Esophagus muscularis mucosa (tissue), 4 donors: ENCODE results near the gene ST6GAL2. TPM values are rescaled to one million over a fixed set of nuclear protein-coding genes. Genes with fewer than 3 reads are reported as not detected.

Experiments used
- DNase-seq: peaks from one replicate; pipeline ENCODE4 v3.0.0-alpha.2; 2017; ENCODE audit errors: extremely low spot score
- H3K27ac ChIP-seq, 4 donors: fragments of 200-600 bp; sonication (generic); replicated peaks in 1 of 4; 1 replicate in 3 of 4; 2 replicates in 1 of 4; pipeline ENCODE4 v1.5.1; 2016 to 2019; ENCODE audit warnings: mild to moderate bottlenecking in 1 of 4
- H3K27me3 ChIP-seq, 4 donors: fragments of 200-600 bp; sonication (generic); one replicate each; pipeline versions ENCODE4 v1.5.1 to v1.6.0; 2016 to 2019
- H3K36me3 ChIP-seq, 4 donors: fragments of 200-600 bp; sonication (generic); one replicate each; pipeline ENCODE4 v1.5.1; 2016 to 2019
- H3K4me1 ChIP-seq, 4 donors: fragments of 200-600 bp; sonication (generic); one replicate each; pipeline ENCODE4 v1.5.1; 2016 to 2019
- H3K4me3 ChIP-seq, 4 donors: fragments of 200-600 bp; sonication (generic); 1 replicate in 2 of 4; 2 replicates in 2 of 4; pipeline ENCODE4 v1.5.1; 2016 to 2019; ENCODE audit warnings: mild to moderate bottlenecking in 4 of 4, moderate library complexity in 1 of 4
- H3K9me3 ChIP-seq, 4 donors: fragments of 200-600 bp; sonication (generic); 1 replicate in 3 of 4; 2 replicates in 1 of 4; pipeline ENCODE4 v1.5.1; 2016 to 2019
- CTCF ChIP-seq, 3 experiments: fragments of 200-600 bp in 2 of 3; fragments of 450-650 bp in 1 of 3; sonication (generic) in 2 of 3; IDR thresholded peaks; one replicate each; pipeline ENCODE4 v1.5.1; 2017 to 2019; ENCODE audit warnings: antibody characterized with exemption in 3 of 3, mild to moderate bottlenecking in 2 of 3, moderate library complexity in 1 of 3
- EP300 ChIP-seq: sonication (generic); formaldehyde crosslinking; IDR thresholded peaks from one replicate; pipeline ENCODE4 v1.6.1; 2017; ENCODE audit warnings: antibody characterized with exemption
- POLR2A ChIP-seq: fragments of 450-650 bp; IDR thresholded peaks from one replicate; pipeline ENCODE4 v1.6.1; 2017; ENCODE audit warnings: antibody characterized with exemption, moderate library complexity, mild to moderate bottlenecking, low read depth
- POLR2AphosphoS5 ChIP-seq, 2 donors: sonication (generic); formaldehyde crosslinking; IDR thresholded peaks; one replicate each; pipeline ENCODE4 v1.6.1; 2017; ENCODE audit warnings: antibody characterized with exemption in 2 of 2
- WGBS: methylation state at CpG from one replicate; pipeline ENCODE4 v1.1.5; 2018; 5-methylcytosine and 5-hydroxymethylcytosine counted together
- intact Hi-C: fragments of 100-400 bp; cut with DNase I; formaldehyde crosslinking; loops from one replicate; pipeline ENCODE4 v1.15.1; 2023
- total RNA-seq, 4 donors: library from RNA; depleted of rRNA; stranded (reverse); fragments of >200 nt; gene quantifications; one replicate each; pipeline versions ENCODE4 v1.1.0 to v1.2.1, GENCODE V29; 2016

Gene ST6GAL2
- total RNA-seq, 4 donors from 2014 or later: 3.6 to 20.9 (median 7.5) TPM

GRCh38 chr2:106886916-106887758 is 1.2 kb upstream of the ST6GAL2 start:
- Histone ChIP-seq H3K27me3 (peaks cover 0 to 28% (median 0%) of the 10 kb centered on the region in 4 donors), H3K36me3 (no peaks in the 10 kb centered on the region), H3K4me3 (peak overlapping the region; percentile 55 to 70 (median 65)), H3K4me1 (peaks cover 12 to 29% (median 28%) of the 10 kb centered on the region in 4 donors), H3K27ac (peak overlapping the region; percentile 58 to 84 (median 78)), H3K9me3 (no peaks in the 10 kb centered on the region)
- peak in 1 of 3 experiments; percentile 5 for TF ChIP-seq CTCF (IDR thresholded peaks at IDR 0.05)
- peak in 1 of 2 donors; percentile 47 for TF ChIP-seq POLR2AphosphoS5 (IDR thresholded peaks at IDR 0.05)
- no peak for TF ChIP-seq POLR2A
- TF ChIP-seq EP300: no peak
- 9% methylated on average over 6 of the region's 71 CpGs for WGBS
- intact Hi-C loops: no loop called here
- no peak for DNase-seq

GRCh38 chr2:106885329-106885728 is 638 bp downstream of the ST6GAL2 start:
- peak overlapping the region; percentile 55 to 70 (median 65) for H3K4me3 ChIP-seq
- H3K9me3 ChIP-seq: no peaks in the 10 kb centered on the region
- peak overlapping the region in 3 of 4 donors; percentile 78 to 84 (median 79) for H3K27ac ChIP-seq
- intact Hi-C loops: no loop called here
- no peak for DNase-seq
- peaks cover 12 to 29% (median 28%) of the 10 kb centered on the region in 4 donors for H3K4me1 ChIP-seq
- TF ChIP-seq EP300: no peak
- no peak for TF ChIP-seq CTCF (IDR thresholded peaks at IDR 0.05)
- TF ChIP-seq POLR2AphosphoS5 (IDR thresholded peaks at IDR 0.05): no peak
- TF ChIP-seq POLR2A: no peak
- no peaks in the 10 kb centered on the region for H3K36me3 ChIP-seq
- H3K27me3 ChIP-seq: peaks cover 0 to 28% (median 0%) of the 10 kb centered on the region in 4 donors
- 0% methylated on average over 10 of the region's 10 CpGs for WGBS

- Histone ChIP-seq H3K4me3 (no peak overlapping the region), H3K27me3 (peaks cover 0 to 24% (median 0%) of the 10 kb centered on the region in 4 donors), H3K27ac (no peak overlapping the region), H3K9me3 (no peaks in the 10 kb centered on the region), H3K36me3 (no peaks in the 10 kb centered on the region), H3K4me1 (peaks cover 12 to 28% (median 26%) of the 10 kb centered on the region in 4 donors)
- intact Hi-C loops: no loop called here
- no peak for TF ChIP-seq POLR2A
- TF ChIP-seq CTCF (IDR thresholded peaks at IDR 0.05): no peak
- no peak for TF ChIP-seq EP300
- TF ChIP-seq POLR2AphosphoS5 (IDR thresholded peaks at IDR 0.05): no peak
- DNase-seq: no peak
- WGBS: 91% methylated on average over 3 of the region's 3 CpGs
These were observed 3.3 kb downstream of the ST6GAL2 start for GRCh38 chr2:106882673-106883072.

GRCh38 chr2:106878206-106878605 is 7.8 kb downstream of the ST6GAL2 start:
- Histone ChIP-seq H3K4me3 (no peak overlapping the region), H3K27me3 (no peaks in the 10 kb centered on the region), H3K36me3 (no peaks in the 10 kb centered on the region), H3K4me1 (no peaks in the 10 kb centered on the region), H3K9me3 (no peaks in the 10 kb centered on the region), H3K27ac (no peak overlapping the region)
- TF ChIP-seq POLR2A: no peak
- TF ChIP-seq POLR2AphosphoS5 (IDR thresholded peaks at IDR 0.05): no peak
- no peak for TF ChIP-seq EP300
- no peak for TF ChIP-seq CTCF (IDR thresholded peaks at IDR 0.05)
- intact Hi-C loops: no loop called here
- WGBS: 96% methylated on average over 4 of the region's 4 CpGs
- peak; percentile 60 for DNase-seq
